ENCODE measurements around the gene TGFA. TPM values are rescaled to one million over a fixed set of nuclear protein-coding genes. Genes with fewer than 3 reads are reported as not detected.

Gene TGFA
- total and polyA plus RNA-seq, 2 donors from 2014 or later, result 8.3 to 30.8 TPM

DNA sequence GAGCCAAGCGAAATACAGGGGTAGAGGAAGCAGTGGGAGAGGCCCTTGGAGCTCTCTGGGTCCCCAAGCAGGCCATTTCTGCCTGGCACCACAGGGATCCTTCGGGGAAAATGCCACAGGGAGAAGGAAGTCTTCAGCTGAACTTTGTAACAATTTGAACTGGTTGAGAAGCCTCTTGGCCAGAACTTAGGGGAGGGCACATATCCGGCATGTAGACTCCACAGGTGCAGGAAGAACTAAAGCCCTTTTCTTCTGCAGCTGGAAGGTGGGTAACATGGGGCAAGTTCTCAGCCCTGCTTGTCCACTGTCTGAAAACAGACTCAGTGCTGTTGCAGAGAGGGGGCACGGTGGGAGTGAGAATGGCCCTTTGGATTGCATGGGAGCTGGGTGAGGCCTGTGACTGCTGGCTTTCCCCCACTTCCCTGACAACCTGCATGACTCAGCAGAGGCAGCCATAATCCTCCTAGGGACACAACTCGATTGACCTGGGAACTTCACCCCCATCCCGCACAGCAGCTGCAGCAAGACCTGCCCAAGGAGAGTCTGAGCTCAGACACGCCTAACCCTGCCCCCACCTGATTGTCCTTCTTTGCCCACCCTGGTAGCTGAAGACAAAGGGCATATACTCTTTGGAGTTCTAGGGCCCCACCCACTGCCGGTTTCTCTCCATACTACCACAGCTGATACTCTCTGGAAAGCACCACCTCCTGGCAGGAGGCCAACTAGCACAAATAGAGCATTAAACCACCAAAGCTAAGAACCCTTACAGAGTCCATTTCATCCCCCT, 150.2 kb downstream of the TGFA start:
- TF ChIP-seq, protein P1, sequence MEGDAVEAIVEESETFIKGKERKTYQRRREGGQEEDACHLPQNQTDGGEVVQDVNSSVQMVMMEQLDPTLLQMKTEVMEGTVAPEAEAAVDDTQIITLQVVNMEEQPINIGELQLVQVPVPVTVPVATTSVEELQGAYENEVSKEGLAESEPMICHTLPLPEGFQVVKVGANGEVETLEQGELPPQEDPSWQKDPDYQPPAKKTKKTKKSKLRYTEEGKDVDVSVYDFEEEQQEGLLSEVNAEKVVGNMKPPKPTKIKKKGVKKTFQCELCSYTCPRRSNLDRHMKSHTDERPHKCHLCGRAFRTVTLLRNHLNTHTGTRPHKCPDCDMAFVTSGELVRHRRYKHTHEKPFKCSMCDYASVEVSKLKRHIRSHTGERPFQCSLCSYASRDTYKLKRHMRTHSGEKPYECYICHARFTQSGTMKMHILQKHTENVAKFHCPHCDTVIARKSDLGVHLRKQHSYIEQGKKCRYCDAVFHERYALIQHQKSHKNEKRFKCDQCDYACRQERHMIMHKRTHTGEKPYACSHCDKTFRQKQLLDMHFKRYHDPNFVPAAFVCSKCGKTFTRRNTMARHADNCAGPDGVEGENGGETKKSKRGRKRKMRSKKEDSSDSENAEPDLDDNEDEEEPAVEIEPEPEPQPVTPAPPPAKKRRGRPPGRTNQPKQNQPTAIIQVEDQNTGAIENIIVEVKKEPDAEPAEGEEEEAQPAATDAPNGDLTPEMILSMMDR (IDR thresholded peaks at IDR 0.05; ENCODE audit: borderline replicate concordance, extremely low read depth, insufficient read depth), result no peak
- intact Hi-C loops (cut with DNase I), result no loop called here
- H3K36me3 ChIP-seq (ENCODE audit: control insufficient read depth in 2 of 3, insufficient read depth in 3 of 3, low read length in 3 of 3), result no peaks in the 10 kb centered on the region
- H3K27me3 ChIP-seq (ENCODE audit: control insufficient read depth, insufficient read depth, low read length), result no peaks in the 10 kb centered on the region
- H3K4me3 ChIP-seq (ENCODE audit: low read length in 3 of 3), result no peak overlapping the region
- H3K9me3 ChIP-seq (ENCODE audit: control insufficient read depth in 2 of 3, insufficient read depth in 1 of 3, low read length in 3 of 3), result no peaks in the 10 kb centered on the region
- H3K27ac ChIP-seq (ENCODE audit: low read depth in 2 of 2, low read length in 2 of 2), result no peak overlapping the region
- no peak for DNase-seq
- H3K9ac ChIP-seq (ENCODE audit: low read length in 3 of 3), result no peak overlapping the region
- H3K4me1 ChIP-seq (ENCODE audit: control insufficient read depth in 2 of 3, insufficient read depth in 2 of 3, low read depth in 1 of 3, low read length in 3 of 3), result peaks cover 0 to 4% (median 0%) of the 10 kb centered on the region in 3 donors
- FAIRE-seq, result no peak

DNA sequence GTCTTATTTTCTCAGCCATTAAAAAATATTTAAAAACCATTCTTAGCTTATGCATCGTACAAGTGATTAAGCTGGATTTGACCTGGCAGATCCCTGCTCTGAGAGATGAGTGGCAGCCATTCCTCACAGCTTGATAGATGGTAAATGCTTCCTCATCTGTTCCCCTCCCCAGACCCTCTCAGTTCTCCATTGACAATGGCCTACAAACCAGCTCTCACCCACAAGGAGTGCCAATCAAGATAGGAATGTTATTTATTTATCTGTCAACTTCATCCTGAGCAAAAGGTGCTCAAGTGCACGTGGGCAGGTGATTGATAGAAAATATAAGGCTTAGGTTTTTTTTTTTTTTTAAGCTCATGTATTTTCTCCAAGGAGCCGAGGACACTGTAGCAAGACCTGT, 153.1 kb downstream of the TGFA start:
- TF ChIP-seq, protein P1 (IDR thresholded peaks at IDR 0.05; ENCODE audit: borderline replicate concordance, extremely low read depth, insufficient read depth), result no peak
- Histone ChIP-seq H3K27me3 (ENCODE audit: control insufficient read depth, insufficient read depth, low read length) (no peaks in the 10 kb centered on the region), H3K27ac (ENCODE audit: low read depth in 2 of 2, low read length in 2 of 2) (no peak overlapping the region), H3K9me3 (ENCODE audit: control insufficient read depth in 2 of 3, insufficient read depth in 1 of 3, low read length in 3 of 3) (no peaks in the 10 kb centered on the region), H3K4me3 (ENCODE audit: low read length in 3 of 3) (no peak overlapping the region), H3K9ac (ENCODE audit: low read length in 3 of 3) (no peak overlapping the region), H3K36me3 (ENCODE audit: control insufficient read depth in 2 of 3, insufficient read depth in 3 of 3, low read length in 3 of 3) (no peaks in the 10 kb centered on the region), H3K4me1 (ENCODE audit: control insufficient read depth in 2 of 3, insufficient read depth in 2 of 3, low read depth in 1 of 3, low read length in 3 of 3) (peaks cover 0 to 4% (median 0%) of the 10 kb centered on the region in 3 donors)
- FAIRE-seq (no peak), DNase-seq (no peak)
- intact Hi-C loops (cut with DNase I), result no loop called here

DNA sequence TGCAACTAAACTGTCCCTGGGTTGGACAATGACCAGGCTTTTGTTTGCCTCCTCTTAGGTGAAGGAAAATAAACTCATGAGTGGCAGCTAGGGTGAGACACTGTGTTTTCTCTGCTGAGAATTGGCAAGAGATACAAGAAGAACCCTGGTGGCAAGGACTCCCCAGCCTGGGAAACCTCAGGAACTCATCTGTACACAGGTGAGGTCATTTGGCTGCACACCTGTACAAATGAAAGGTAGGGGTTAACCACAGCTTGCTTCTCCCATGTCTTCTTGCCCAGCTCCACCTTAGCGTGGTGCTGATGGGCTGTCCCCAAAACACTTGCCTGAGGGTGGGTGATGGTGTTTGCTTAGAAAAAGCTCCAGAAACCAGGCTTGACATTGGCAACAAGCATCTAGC, 154.6 kb downstream of the TGFA start:
- H3K27me3 ChIP-seq (ENCODE audit: control insufficient read depth, insufficient read depth, low read length), result no peaks in the 10 kb centered on the region
- DNase-seq (no peak), FAIRE-seq (no peak)
- no peaks in the 10 kb centered on the region for H3K9me3 ChIP-seq (ENCODE audit: control insufficient read depth in 2 of 3, insufficient read depth in 1 of 3, low read length in 3 of 3)
- TF ChIP-seq, protein P1 (IDR thresholded peaks at IDR 0.05; ENCODE audit: borderline replicate concordance, extremely low read depth, insufficient read depth), result no peak
- H3K9ac ChIP-seq (ENCODE audit: low read length in 3 of 3), result no peak overlapping the region
- no peaks in the 10 kb centered on the region for H3K36me3 ChIP-seq (ENCODE audit: control insufficient read depth in 2 of 3, insufficient read depth in 3 of 3, low read length in 3 of 3)
- H3K27ac ChIP-seq (ENCODE audit: low read depth in 2 of 2, low read length in 2 of 2), result no peak overlapping the region
- H3K4me1 ChIP-seq (ENCODE audit: control insufficient read depth in 2 of 3, insufficient read depth in 2 of 3, low read depth in 1 of 3, low read length in 3 of 3), result peaks cover 0 to 4% (median 0%) of the 10 kb centered on the region in 3 donors
- H3K4me3 ChIP-seq (ENCODE audit: low read length in 3 of 3), result no peak overlapping the region
- intact Hi-C loops (cut with DNase I), result no loop called here

Other genes with a start within 250 kb of the TGFA start
- gene ADD2, start 214.4 kb upstream of the TGFA start, total RNA-seq, result 2.9 TPM
- not detected for gene ADD2, start 214.4 kb upstream of the TGFA start, polyA plus RNA-seq (ENCODE audit: insufficient read depth, low read depth, low replicate concordance)
- not detected for gene FIGLA, start 236.8 kb upstream of the TGFA start, total RNA-seq
- not detected for gene FIGLA, start 236.8 kb upstream of the TGFA start, polyA plus RNA-seq (ENCODE audit: insufficient read depth, low read depth, low replicate concordance)

Measured in kidney (tissue), 14 donors.